AG08396 (cell line): Measurements from ENCODE around the gene BTNL8.

Source experiments
- DNase-seq: peaks from one replicate; pipeline ENCODE4 v3.0.0; 2012; ENCODE audit warnings: low spot score, mixed read lengths

BTNL8 gene

DNA sequence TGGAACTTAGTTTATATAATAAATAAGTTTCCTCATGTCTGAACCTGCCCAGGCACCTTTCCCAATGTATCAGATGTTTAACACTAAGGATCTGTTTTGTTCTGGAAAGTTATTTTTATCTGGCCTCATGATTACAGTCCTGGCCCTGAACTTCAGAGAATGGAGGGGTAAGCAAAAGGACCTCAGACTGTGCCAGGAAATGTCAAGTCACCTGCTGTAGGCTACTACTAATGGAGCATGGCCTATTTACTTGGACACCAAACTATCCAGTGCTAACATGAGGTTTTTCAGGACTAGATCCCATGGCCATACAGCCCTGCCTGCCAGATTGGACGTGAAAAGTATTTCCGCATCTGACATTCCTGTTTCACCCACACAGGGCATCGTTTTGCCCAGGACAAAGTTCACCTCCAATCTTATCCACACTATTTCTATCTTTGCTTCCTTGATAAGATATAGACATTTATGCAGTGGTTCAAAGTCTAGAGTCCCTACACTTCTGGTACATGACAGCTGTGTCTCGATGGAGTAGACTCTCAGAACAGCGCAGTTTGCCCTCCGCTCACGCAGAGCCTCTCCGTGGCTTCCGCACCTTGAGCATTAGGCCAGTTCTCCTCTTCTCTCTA is at the start of gene BTNL8:
Gene BTNL8 (plus strand): TSS at position 539 of the 626 bp plus-strand sequence. CDS start 152 bp downstream, outside the sequence.
- DNase-seq = no peak

- DNase-seq = no peak
These were observed 49.1 kb upstream of the BTNL8 start for GRCh38 chr5:180849827-180850226.

GRCh38 chr5:180850434-180851078 is 48.4 kb upstream of the BTNL8 start:
- DNase-seq = no peak

GRCh38 chr5:180852495-180852894 is 46.5 kb upstream of the BTNL8 start:
- no peak for DNase-seq

- DNase-seq = no peak
These were observed 45.7 kb upstream of the BTNL8 start for GRCh38 chr5:180853121-180853847.

DNA sequence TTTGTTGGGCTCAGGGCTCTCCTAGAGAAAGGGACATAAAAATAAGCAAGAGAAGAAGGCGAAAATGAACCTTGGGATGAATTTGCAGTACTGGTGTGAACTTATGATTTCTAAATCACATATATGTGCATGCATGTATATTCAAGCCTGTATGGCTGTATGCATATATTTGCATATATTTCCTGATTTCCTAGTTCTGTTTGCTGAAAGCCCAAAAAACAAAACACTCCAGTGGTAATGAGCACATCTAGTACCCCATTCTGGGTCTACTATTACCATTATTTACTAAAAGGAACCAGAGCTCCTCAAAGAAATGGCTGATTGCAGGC is 45.1 kb upstream of the BTNL8 start:
- DNase-seq = no peak

- DNase-seq = no peak
These were observed 40.4 kb upstream of the BTNL8 start for GRCh38 chr5:180858586-180858985.

DNA sequence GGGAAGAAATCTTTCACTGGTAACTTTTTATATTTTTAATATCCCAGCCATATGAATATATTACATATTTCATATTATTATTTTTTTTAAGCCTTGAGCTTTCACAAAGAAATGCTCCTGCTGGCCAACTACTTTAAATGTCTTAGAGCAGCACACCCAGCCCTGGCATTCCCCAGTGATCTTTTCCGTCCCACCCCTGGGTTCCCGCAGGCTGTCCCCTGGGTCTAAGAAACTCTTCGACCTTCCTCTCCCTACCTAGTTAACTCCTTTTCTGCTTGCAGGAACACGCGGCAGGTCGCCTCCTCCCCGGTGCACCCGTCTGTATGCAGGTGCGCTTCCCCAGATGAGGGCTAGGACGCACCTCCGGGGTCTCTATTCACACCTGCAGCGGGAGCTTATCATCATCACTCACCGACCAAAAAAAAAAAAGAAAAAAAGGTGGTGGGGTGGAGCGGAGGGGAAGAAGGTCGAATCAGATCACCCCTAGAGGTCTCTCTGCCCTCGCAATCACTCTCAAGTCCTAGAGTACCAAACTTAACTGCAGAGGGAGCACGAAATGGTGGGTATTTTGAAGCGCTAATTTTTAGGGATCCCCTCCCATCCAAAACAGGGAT is 38.6 kb upstream of the BTNL8 start:
- DNase-seq = peak; percentile 22

- DNase-seq = peak; percentile 96
These were observed 37.8 kb upstream of the BTNL8 start, which contains the start of gene ZFP62 for GRCh38 chr5:180860887-180861822. Gene ZFP62, minus strand, starts transcription at chr5:180861276. Its CDS starts 57 bp downstream, at chr5:180861219.

DNA sequence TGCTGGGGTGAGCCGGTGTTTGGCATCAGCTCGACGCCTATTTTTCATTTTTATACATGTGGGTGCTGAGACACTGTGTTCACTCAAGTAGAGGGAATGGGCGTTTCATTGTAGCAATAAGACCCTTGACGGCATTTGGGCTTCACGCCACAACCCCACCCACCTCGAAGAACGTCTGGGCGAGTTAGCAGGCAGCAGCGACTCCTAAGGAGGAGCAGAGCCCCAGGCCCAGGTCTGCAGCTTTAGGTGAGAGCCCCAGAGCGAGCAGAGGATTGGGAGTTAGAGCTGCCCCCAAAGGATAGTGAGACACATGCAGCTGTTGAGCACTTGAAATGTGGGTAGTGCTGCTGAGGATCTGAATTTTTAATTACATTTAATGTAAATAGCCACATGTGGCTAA is 36.3 kb upstream of the BTNL8 start:
- DNase-seq = no peak

DNA sequence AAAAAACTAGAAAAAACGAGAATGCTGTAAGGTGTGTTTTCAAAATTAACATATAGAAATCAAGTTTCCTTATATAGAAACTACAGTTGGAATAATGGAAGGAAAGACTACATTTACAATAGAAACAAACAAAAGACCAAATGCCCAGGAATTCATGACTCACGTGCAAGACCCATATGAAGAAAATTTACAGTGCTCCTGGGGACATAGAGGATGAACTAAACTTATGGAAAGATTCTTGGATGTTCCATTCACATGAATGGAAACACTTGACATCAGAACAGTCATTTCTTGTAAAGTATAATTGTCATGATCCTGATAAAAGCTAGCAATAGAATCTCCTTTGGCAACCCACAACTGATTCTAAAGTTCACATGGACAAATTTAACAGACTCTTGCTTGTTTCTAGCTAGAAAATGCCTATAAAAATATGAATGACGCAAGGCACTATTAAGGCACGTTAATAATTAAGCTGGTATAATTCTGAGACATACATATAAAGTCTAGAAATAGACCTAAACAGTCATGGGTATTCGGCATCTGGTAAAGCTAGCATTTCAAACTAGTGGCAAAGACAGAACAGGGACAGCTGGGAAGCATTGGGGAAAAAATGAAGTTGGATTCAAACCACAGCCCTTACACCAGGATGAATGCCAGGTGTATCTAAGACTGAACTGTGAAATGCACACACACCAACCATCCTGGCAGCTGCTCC is 32.8 kb upstream of the BTNL8 start:
- no peak for DNase-seq

- no peak for DNase-seq
These were observed 32.0 kb upstream of the BTNL8 start for GRCh38 chr5:180866985-180867384.

- DNase-seq = peak; percentile 69
These were observed 30.0 kb upstream of the BTNL8 start for GRCh38 chr5:180868960-180869359.

- DNase-seq = no peak
These were observed 29.4 kb upstream of the BTNL8 start for GRCh38 chr5:180869587-180869986.

DNA sequence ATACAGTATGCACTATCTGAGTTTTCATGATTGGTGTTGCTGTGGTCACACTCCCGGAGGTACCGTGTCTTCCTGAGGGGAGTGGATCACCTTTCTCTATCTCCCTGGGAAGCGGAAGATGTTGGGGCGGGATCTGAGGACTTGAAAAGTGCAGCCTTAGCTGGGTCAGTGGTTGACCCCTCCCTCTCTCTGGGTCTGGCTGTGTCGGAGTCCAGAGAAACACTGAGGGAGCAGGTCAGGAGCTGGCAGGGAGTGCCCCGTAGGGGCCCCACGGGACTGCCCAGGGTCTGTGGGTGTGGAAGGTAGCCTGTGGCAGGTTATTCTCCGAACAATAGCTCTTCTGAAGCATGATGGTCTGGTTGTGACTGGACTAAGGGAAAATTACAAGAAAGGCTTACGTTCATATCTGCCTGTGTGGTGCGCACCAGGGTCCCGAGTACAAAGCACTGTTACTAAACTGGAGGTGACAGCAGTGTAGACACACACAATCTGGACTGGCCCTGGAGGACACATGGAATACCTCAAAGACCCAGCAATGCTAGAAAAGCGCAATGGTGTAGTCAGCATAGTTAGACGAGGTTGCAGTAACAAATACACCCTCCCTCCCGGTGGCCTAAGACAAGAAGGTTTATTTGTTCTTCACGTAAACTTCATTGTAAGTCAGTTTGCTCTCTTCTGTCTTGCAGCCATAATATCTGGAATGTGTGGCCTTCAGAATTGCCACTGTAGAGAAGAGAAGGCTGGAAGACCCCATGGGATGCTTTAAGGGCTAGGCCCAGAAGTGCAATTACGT is 28.5 kb upstream of the BTNL8 start:
- DNase-seq = no peak

- no peak for DNase-seq
These were observed 26.5 kb upstream of the BTNL8 start for GRCh38 chr5:180872419-180872818.

DNA sequence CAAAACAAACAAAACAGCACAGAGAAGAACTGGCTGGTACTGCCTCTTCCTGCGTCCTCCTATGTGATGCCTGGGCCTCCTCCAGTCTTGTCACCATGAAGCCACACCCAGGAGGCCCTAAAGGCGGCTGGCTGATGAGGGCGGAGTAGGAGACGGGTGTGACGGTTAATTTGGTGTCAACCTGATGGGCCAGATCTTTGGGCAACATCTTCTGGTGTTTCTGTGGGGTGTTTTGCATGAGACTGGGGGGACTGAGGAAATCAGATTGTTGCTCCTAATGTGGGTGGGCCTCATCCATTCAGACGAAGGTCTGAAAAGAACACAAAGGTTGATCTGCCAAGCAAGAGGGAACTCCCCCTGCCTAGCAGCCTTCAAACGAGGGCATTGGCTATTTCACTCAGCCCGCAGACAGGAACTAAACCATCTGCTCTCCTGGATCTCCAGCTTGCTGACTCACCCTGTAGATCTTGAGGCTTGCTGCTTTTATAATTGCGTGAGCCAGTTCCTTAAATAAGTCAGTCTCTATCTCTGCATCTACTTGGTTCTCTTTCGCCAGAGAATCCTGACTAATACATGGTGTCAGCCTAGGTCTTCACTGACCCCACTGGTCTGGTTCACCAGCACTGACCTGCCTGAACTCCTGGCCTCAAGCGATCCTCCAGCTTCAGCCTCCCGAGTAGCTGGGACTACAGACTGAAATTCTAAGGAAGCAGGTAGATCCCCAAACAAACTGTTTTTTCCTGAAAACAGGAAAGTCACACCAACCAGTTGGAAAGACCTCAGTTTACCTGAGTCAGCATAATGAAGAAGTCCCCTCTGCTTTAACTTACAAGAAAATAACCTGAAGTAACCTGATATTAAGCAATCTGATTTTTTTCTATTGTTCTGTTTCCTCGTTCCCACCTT is 25.1 kb upstream of the BTNL8 start:
- DNase-seq = no peak

- no peak for DNase-seq
These were observed 24.0 kb upstream of the BTNL8 start for GRCh38 chr5:180874804-180875582.
